Hematopoietic multipotent progenitor cell treated with erythropoietin and hydrocortisone succinate and interleukin-3 and kit ligand, for 6 days (in vitro differentiated cells): ENCODE measurements around the gene CALR.
"Not testable (repeated sequence)": the region's sequence is repeated elsewhere in the genome, so short reads cannot be mapped to it uniquely, and the experiment has no call there.

Source experiments
- DNase-seq: peaks from one replicate; pipeline ENCODE4 v3.0.0-alpha.2; 2015

CALR gene

DNA sequence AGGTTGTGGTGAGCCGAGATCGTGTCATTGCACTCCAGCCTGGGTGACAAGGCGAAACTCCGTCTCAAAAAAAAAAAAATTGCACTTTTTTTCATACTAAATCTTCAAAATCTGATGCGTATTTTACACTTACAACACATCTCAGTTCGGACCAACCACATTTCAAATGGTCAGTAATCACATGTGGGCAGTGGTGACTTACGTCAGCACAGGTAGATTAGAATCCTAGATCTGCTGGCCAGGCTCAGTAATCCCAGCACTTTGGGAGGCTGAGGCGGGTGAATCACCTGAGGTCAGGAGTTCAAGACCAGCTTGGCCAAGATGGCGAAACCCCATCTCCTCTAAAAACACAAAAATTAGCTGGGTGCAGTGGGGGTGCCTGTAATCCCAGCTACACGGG, 3.3 kb upstream of the CALR start:
- no peak for DNase-seq

DNA sequence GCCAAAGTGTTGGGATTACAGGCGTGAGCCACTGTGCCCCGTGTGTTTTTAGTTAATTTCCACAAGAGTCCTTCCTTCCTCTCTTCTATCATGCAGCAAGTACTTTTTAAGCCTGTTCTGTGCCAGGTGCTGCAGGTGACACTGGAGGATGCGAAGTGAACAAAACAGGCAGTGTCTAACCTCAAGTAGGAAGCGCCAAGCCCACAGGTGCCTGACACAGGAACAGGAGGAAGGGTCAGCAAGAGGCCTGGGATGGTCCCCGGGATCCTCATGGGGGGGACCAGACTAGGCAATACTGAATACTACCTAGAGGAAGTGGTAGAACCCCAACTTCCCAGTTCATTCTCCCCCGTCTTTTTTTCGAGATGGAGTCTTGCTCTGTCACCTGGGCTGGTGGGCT, 1.8 kb upstream of the CALR start:
- no peak for DNase-seq

- peak; percentile 94 for DNase-seq
Measured at GRCh38 chr19:12937093-12937926, 1.1 kb upstream of the CALR start.

GRCh38 chr19:12938779-12939601, 581 bp downstream of the CALR start:
- DNase-seq = peak; percentile 58

DNA sequence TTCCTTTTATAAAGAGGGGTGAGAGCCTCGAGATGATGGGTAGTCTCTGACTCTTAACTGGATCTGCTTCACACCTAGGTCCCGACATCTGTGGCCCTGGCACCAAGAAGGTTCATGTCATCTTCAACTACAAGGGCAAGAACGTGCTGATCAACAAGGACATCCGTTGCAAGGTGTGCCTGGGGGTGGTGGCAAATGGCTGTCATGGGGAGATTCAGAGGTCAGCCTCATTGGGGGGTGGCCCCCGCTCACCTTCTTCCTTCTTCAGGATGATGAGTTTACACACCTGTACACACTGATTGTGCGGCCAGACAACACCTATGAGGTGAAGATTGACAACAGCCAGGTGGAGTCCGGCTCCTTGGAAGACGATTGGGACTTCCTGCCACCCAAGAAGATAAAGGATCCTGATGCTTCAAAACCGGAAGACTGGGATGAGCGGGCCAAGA, 1.6 kb downstream of the CALR start:
- DNase-seq = no peak

DNA sequence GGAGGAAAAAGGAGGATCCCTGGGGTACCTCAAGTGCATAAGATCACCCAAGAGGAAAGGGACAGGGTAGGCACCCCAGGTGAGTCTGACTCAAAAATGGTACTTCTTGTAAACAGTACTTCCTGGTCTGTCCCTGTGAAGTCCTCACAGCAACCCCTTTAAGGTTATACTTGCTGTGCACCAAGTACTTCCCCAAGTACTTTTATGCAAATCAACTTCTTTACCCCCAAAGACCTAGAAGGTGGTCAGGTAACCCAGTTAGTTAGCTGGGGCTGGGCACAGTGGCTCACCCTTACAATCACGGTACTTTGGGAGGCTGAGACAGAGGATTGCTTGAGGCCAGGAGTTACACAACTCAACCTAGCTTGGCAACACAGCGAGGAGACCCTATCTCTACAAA, 2.5 kb downstream of the CALR start:
- no peak for DNase-seq

GRCh38 chr19:12943437-12944044, 5.1 kb downstream of the CALR start:
- no peak for DNase-seq

DNA sequence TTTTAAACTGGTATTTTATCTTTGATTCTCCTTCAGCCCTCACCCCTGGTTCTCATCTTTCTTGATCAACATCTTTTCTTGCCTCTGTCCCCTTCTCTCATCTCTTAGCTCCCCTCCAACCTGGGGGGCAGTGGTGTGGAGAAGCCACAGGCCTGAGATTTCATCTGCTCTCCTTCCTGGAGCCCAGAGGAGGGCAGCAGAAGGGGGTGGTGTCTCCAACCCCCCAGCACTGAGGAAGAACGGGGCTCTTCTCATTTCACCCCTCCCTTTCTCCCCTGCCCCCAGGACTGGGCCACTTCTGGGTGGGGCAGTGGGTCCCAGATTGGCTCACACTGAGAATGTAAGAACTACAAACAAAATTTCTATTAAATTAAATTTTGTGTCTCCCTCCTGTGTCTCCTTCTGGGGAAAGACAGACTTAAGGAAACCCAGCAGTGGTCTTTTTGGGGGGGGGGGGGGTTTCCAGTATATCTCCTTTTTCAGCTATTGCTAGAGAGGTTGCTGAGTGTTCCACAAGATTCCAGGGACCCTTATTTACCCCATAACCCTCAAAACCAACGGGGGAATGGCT, 5.8 kb downstream of the CALR start:
- DNase-seq = no peak

- DNase-seq = peak; percentile 99
Measured at GRCh38 chr19:12945479-12946091, 7.2 kb downstream of the CALR start, which contains the start of gene RAD23A. Gene RAD23A (plus strand): TSS chr19:12945862. CDS start chr19:12945949, 87 bp downstream.

- DNase-seq = peak; percentile 81
Measured at GRCh38 chr19:12946092-12946721, 7.8 kb downstream of the CALR start.

- no peak for DNase-seq
Measured at GRCh38 chr19:12946731-12947496, 8.5 kb downstream of the CALR start.

- DNase-seq = peak; percentile 99
Measured at GRCh38 chr19:12947702-12948611, 9.5 kb downstream of the CALR start.

DNA sequence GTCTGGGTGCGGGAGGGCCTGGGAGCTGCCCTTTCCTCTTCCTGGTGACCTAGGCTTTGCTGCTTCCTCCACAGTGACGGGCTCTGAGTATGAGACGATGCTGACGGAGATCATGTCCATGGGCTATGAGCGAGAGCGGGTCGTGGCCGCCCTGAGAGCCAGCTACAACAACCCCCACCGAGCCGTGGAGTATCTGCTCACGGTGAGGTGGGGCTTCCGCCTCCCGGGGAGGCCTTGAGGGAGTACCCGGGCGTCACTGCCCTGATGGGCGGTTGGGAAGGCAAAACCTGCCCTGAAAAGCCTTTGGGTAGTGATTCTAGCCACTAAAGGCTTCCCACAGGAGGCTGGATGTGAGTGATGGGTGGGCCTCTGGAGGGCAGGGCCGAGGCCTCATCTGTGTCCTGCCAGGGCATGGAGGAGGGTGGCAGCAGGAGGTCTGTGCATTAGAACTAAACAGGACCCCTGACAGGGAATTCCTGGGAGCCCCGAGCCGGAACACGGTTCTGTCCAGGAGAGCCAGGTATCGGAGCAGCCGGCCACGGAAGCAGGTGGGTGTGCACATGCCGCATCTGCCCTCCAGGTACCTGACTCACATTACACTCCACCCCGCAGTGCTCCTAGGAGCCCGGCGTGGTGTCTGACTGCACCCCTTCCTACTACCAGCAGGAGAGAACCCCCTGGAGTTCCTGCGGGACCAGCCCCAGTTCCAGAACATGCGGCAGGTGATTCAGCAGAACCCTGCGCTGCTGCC, 10.4 kb downstream of the CALR start:
- no peak for DNase-seq

DNA sequence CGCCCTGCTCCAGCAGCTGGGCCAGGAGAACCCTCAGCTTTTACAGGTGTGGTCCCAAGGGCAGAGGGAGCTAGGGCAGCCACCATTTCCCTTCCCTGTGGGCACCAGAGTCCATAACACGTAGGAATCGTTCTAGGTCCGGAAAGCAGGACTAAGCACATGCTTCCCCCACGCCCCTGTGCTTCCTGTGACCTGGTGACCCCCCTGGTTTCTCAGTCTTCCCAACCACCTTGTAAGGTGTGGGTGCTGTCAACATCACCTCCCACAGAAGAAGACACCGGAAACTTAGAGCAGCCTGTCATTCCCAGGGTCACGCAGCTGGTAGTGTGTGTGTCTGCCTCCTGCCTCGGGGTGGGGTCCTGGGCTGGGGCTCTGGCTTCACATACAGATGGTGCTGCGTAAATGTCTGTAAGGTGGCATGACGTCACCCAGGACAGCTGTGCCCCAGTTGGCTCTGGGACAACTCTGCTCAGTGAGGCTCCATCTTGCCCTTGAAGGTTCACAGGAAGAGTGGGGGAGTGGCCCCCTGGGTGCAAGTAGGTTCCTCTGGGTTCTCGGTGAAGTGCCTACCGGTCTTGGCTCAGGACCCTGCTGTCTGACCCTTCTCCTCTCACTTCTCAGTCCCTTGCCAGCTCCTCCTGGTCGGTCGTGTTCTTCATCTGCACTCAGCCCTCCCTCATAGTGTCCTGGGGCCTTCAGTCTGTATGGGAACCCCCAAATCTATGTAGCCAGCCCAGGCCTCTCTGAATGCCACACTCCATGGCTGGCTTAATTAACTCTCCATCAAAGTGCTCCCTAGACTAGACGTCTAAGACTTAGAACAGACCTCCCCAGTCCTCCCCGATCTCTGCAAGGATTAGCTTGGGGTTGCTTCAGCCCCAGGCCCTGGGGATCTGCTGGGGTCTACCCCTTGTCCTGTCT, 11.2 kb downstream of the CALR start:
- no peak for DNase-seq

DNA sequence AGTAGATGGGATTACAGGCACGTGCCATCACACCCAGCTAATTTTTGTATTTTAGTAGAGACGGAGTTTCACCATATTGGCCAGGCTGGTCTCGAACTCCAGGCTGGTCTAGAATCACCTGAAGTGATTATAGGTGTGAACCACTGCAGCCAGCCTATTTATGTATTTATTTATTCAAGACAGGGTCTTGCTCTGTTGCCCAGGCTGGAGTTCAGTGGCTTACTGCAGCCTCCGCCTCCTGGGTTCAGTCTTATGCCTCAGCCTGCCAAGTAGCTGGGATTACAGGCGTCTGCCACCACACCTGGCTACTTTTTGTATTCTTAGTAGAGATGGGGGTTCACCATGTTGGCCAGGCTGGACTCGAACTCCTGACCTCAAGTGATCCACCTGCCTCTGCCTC, 13.6 kb downstream of the CALR start:
- DNase-seq = not testable (repeated sequence)

DNA sequence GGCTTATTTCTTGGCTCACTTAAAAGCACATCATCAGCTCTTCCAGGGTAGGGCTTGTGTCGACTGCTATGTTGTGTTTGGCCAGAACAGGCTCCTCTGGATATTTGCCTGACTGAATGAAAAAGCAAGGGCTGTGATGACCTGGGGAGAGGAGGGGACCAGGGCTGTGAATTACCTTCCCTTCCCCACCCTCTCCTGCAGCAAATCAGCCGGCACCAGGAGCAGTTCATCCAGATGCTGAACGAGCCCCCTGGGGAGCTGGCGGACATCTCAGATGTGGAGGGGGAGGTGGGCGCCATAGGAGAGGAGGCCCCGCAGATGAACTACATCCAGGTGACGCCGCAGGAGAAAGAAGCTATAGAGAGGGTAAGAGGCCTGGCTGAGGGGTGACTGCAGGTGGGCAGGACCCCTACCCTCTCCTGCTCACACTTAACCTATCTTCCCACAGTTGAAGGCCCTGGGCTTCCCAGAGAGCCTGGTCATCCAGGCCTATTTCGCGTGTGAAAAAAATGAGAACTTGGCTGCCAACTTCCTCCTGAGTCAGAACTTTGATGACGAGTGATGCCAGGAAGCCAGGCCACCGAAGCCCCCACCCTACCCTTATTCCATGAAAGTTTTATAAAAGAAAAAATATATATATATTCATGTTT, 14.2 kb downstream of the CALR start:
- no peak for DNase-seq

GRCh38 chr19:12953138-12953798, 14.9 kb downstream of the CALR start:
- DNase-seq = no peak
